C4-2B (cell line): Measurements from ENCODE around the gene ARHGAP31.

Experiments
- H3K27ac ChIP-seq: fragments of 450-650 bp; 2 replicates; pipeline ENCODE4 v1.5.1; 2017
- CTCF ChIP-seq: fragments of 450-650 bp; conservative IDR thresholded peaks from 2 replicates; pipeline ENCODE4 v1.5.1; 2017; ENCODE audit warnings: mild to moderate bottlenecking
- ZFX ChIP-seq: fragments of 450-650 bp; IDR thresholded peaks from 2 replicates; pipeline ENCODE4 v1.6.1; 2017

ARHGAP31 gene

GRCh38 chr3:119380697-119381096, 86.5 kb downstream of the ARHGAP31 start:
- TF ChIP-seq ZFX (no peak), CTCF (peak; percentile 54)
- H3K27ac ChIP-seq: no peak overlapping the region

- no peak for TF ChIP-seq ZFX
- no peak for TF ChIP-seq CTCF
- no peak overlapping the region for H3K27ac ChIP-seq
Observed at GRCh38 chr3:119382134-119382533, 88.0 kb downstream of the ARHGAP31 start.

GRCh38 chr3:119388577-119388976, 94.4 kb downstream of the ARHGAP31 start:
- TF ChIP-seq CTCF: no peak
- no peak for TF ChIP-seq ZFX
- no peak overlapping the region for H3K27ac ChIP-seq

- H3K27ac ChIP-seq: no peak overlapping the region
- TF ChIP-seq CTCF (no peak), ZFX (no peak)
Observed at GRCh38 chr3:119395923-119396358, 101.8 kb downstream of the ARHGAP31 start.

GRCh38 chr3:119396870-119397269, 102.7 kb downstream of the ARHGAP31 start:
- no peak for TF ChIP-seq ZFX
- no peak overlapping the region for H3K27ac ChIP-seq

GRCh38 chr3:119400466-119400865, 106.3 kb downstream of the ARHGAP31 start:
- H3K27ac ChIP-seq: no peak overlapping the region
- TF ChIP-seq CTCF (no peak), ZFX (no peak)

- H3K27ac ChIP-seq: no peak overlapping the region
- no peak for TF ChIP-seq ZFX
- TF ChIP-seq CTCF: no peak
Observed at GRCh38 chr3:119401069-119401468, 106.9 kb downstream of the ARHGAP31 start.
